ENCODE measurements around the gene CCDC110.

DNA sequence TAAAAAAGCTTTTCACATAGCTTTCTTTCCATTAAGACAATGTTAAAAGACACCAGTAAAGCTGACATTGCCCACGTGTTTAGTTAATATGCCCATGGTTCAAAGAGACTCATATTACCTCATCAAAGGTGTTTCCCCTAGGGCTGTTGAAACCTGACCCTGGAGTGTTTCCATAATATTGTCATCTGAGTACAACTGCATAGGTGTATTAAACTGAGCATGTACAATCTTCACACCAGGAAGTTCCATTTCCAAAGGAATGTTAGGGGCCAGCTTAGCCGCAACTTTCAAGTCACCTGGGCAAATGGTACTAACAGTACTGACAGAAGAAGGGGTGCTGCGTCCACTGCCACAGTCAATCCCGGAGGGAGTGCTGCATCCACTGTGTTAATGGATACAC, 36.6 kb upstream of the CCDC110 start:
- TF ChIP-seq CTCF (IDR thresholded peaks at IDR 0.05 in 2 of 3, conservative IDR thresholded peaks at IDR 0.05 in 1 of 3; ENCODE audit: insufficient read depth in 2 of 3, low read depth in 1 of 3, low read length in 3 of 3) (no peak), MYC (IDR thresholded peaks at IDR 0.05; ENCODE audit: low read depth, low read length) (no peak), MYC (CRISPR knock-in tag; IDR thresholded peaks at IDR 0.05; ENCODE audit: borderline replicate concordance, low read depth) (no peak), BRCA1 (IDR thresholded peaks at IDR 0.05) (no peak), BRCA1 (CRISPR knock-in tag; IDR thresholded peaks at IDR 0.05) (no peak), SIRT6 (IDR thresholded peaks at IDR 0.05; ENCODE audit: low read depth, low read length) (no peak), RAD21 (CRISPR knock-in tag; conservative IDR thresholded peaks at IDR 0.05 in 1 of 2, IDR thresholded peaks at IDR 0.05 in 1 of 2) (no peak), EZH2 (IDR thresholded peaks at IDR 0.05; ENCODE audit: borderline replicate concordance, low read depth, low read length) (no peak), CBX2 (IDR thresholded peaks at IDR 0.05; ENCODE audit: insufficient read depth, low read length, poor library complexity, severe bottlenecking) (no peak), ZBTB33 (CRISPR knock-in tag; IDR thresholded peaks at IDR 0.05) (no peak), HCFC1 (IDR thresholded peaks at IDR 0.05; ENCODE audit: low read depth, low read length) (no peak), PHF8 (IDR thresholded peaks at IDR 0.05; ENCODE audit: borderline replicate concordance, low read length) (no peak), SPI1 (IDR thresholded peaks at IDR 0.05; ENCODE audit: borderline replicate concordance, low read depth, low read length) (no peak), MYNN (IDR thresholded peaks at IDR 0.05) (no peak), MYNN (CRISPR knock-in tag; IDR thresholded peaks at IDR 0.05) (no peak)
- TF ChIP-seq, protein P1, sequence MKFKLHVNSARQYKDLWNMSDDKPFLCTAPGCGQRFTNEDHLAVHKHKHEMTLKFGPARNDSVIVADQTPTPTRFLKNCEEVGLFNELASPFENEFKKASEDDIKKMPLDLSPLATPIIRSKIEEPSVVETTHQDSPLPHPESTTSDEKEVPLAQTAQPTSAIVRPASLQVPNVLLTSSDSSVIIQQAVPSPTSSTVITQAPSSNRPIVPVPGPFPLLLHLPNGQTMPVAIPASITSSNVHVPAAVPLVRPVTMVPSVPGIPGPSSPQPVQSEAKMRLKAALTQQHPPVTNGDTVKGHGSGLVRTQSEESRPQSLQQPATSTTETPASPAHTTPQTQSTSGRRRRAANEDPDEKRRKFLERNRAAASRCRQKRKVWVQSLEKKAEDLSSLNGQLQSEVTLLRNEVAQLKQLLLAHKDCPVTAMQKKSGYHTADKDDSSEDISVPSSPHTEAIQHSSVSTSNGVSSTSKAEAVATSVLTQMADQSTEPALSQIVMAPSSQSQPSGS (CRISPR knock-in tag; IDR thresholded peaks at IDR 0.05): no peak
- TF ChIP-seq, protein P2, sequence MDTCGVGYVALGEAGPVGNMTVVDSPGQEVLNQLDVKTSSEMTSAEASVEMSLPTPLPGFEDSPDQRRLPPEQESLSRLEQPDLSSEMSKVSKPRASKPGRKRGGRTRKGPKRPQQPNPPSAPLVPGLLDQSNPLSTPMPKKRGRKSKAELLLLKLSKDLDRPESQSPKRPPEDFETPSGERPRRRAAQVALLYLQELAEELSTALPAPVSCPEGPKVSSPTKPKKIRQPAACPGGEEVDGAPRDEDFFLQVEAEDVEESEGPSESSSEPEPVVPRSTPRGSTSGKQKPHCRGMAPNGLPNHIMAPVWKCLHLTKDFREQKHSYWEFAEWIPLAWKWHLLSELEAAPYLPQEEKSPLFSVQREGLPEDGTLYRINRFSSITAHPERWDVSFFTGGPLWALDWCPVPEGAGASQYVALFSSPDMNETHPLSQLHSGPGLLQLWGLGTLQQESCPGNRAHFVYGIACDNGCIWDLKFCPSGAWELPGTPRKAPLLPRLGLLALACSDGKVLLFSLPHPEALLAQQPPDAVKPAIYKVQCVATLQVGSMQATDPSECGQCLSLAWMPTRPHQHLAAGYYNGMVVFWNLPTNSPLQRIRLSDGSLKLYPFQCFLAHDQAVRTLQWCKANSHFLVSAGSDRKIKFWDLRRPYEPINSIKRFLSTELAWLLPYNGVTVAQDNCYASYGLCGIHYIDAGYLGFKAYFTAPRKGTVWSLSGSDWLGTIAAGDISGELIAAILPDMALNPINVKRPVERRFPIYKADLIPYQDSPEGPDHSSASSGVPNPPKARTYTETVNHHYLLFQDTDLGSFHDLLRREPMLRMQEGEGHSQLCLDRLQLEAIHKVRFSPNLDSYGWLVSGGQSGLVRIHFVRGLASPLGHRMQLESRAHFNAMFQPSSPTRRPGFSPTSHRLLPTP (IDR thresholded peaks at IDR 0.05; ENCODE audit: borderline replicate concordance, extremely low read depth, insufficient read length): no peak

All from K562 (cell line).